ENCODE data around the gene DHRSX. TPM values are rescaled to one million over a fixed set of nuclear protein-coding genes. Genes with fewer than 3 reads are reported as not detected.

DHRSX gene
- total RNA-seq, 4 donors from 2014 or later: 19.9 to 36.5 (median 24.2) TPM

DNA sequence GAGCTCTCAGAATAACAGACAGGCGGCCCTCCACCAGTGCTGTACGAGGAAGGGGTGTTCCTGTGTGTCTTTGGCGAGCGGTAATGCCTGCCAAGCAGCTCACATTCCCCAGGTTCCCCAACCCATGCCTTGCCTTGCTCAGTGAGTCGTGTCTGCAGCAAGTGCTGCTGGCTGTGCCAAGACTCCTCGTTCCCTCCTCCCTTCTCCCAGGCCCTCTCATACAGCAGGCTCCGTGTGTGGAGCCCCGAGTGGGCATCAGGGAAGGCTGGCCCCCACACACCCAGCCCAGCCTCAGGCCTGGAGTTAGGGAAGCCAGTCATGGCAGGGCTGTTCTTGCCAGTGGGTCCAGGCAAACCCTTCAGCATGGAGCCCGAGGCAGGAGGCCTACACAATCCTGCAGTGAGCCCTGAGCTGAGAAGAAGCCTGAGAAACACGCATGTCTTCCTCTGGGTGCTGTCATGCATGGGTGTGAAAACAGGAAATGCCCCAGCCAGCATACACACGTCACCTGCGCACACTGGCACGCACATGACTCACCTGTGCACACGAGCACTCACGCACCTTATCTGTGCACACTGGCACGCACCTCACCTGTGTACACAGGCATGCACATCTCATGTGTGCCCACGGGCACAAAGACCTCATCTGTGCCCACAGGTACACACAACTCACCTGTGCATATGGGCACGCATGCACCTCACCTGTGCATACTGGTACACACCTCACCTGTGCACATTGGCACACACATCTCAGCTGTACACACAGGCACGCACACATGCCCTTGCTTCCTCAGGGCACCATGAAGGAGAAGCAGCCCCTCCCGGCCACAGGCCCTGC lies 238.7 kb downstream of the DHRSX start:
- DNase-seq: peak; percentile 95 to 96
- intact Hi-C loops (cut with DNase I): no loop called here
- peak overlapping the region; percentile 70 to 81 (median 80) for H3K27ac ChIP-seq

DNA sequence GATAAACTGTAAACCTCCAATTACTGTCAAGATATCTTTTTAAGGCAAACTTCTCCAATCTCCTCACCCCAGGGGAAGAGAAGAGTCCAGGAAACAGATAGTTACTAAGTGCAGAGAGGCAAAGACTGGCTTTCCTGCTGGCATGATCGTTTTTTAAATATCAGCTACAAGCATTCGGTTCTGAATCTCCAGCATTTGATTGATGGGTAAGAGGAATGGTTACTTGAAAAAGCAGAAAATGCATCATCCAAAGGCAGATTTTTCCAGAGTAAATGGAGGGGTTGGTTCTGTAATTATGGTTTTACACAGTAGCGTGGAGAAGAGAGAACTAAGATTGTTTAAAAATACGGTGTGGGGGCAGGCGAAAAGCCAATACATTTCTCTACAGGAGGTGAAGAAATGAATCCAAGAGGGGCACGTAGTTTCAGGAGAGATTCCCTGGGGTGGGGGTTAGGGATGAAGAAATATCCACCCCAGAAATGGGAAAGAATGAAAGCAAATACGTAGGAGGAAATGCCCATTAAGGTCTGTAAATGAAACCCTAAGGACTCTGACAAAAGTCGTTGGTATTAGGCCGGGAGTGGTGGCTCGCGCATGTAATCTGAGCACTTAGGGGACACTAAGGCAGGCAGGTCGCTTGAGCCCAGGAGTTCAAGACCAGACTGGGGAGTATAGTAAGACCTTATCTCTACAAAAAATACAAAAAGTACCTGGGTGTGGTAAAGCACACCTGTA lies 248.3 kb downstream of the DHRSX start:
- no peaks in the 10 kb centered on the region for H3K36me3 ChIP-seq
- no peaks in the 10 kb centered on the region for H3K9me3 ChIP-seq
- no peaks in the 10 kb centered on the region for H3K4me1 ChIP-seq
- intact Hi-C loops (cut with DNase I): no loop called here
- H3K27ac ChIP-seq: no peak overlapping the region
- 84 to 88% methylated on average over 12 of the region's 12 CpGs for WGBS, 2 donors
- no peak overlapping the region for H3K4me3 ChIP-seq (replicated peaks in 1 of 3)
- DNase-seq: no peak
- H3K27me3 ChIP-seq: no peaks in the 10 kb centered on the region
- TF ChIP-seq, protein P1, sequence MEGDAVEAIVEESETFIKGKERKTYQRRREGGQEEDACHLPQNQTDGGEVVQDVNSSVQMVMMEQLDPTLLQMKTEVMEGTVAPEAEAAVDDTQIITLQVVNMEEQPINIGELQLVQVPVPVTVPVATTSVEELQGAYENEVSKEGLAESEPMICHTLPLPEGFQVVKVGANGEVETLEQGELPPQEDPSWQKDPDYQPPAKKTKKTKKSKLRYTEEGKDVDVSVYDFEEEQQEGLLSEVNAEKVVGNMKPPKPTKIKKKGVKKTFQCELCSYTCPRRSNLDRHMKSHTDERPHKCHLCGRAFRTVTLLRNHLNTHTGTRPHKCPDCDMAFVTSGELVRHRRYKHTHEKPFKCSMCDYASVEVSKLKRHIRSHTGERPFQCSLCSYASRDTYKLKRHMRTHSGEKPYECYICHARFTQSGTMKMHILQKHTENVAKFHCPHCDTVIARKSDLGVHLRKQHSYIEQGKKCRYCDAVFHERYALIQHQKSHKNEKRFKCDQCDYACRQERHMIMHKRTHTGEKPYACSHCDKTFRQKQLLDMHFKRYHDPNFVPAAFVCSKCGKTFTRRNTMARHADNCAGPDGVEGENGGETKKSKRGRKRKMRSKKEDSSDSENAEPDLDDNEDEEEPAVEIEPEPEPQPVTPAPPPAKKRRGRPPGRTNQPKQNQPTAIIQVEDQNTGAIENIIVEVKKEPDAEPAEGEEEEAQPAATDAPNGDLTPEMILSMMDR (IDR thresholded peaks at IDR 0.05): no peak
- TF ChIP-seq POLR2A (IDR thresholded peaks at IDR 0.05): no peak

More for the DNA sequence above, 238.7 kb downstream of the DHRSX start:
- no peaks in the 10 kb centered on the region for H3K27me3 ChIP-seq
- H3K4me3 ChIP-seq (replicated peaks in 1 of 3): no peak overlapping the region
- H3K4me1 ChIP-seq: peaks cover 11 to 17% of the 10 kb centered on the region in 2 donors
- TF ChIP-seq, protein P1 (IDR thresholded peaks at IDR 0.05): no peak
- no peak for TF ChIP-seq POLR2A (IDR thresholded peaks at IDR 0.05)
- no peaks in the 10 kb centered on the region for H3K9me3 ChIP-seq
- peaks cover 0 to 4% of the 10 kb centered on the region in 2 donors for H3K36me3 ChIP-seq
- 52 to 62% methylated on average over 10 to 18 of the region's 20 CpGs for WGBS, 2 donors

DNA sequence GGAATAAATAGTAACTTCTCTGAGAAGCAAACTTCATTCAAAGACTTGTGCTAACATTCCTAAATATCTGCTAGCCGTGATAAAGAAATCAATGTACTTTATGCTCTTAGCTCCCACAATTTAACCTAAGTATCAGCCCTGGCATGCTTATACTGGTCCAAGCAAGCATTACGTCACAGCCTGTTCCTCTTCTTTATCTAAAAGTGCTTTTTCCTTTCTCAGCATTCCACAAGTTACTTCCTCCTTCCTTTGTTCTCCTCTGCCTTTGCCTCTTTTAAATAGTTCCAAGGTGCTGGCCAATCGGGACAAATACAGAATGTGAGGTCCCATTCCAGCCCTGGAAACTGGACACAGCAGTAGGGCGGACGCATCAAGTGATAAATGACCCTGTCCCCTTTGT lies 249.6 kb downstream of the DHRSX start:
- no peak overlapping the region for H3K4me3 ChIP-seq (replicated peaks in 1 of 3)
- WGBS, 2 donors: 92 to 96% methylated on average over 5 of the region's 5 CpGs
- DNase-seq: no peak
- no peaks in the 10 kb centered on the region for H3K27me3 ChIP-seq
- no peak overlapping the region for H3K27ac ChIP-seq
- intact Hi-C loops (cut with DNase I): no loop called here
- H3K36me3 ChIP-seq: no peaks in the 10 kb centered on the region
- H3K9me3 ChIP-seq: no peaks in the 10 kb centered on the region
- no peaks in the 10 kb centered on the region for H3K4me1 ChIP-seq
- no peak for TF ChIP-seq POLR2A (IDR thresholded peaks at IDR 0.05)
- TF ChIP-seq, protein P1 (IDR thresholded peaks at IDR 0.05): no peak

DNA sequence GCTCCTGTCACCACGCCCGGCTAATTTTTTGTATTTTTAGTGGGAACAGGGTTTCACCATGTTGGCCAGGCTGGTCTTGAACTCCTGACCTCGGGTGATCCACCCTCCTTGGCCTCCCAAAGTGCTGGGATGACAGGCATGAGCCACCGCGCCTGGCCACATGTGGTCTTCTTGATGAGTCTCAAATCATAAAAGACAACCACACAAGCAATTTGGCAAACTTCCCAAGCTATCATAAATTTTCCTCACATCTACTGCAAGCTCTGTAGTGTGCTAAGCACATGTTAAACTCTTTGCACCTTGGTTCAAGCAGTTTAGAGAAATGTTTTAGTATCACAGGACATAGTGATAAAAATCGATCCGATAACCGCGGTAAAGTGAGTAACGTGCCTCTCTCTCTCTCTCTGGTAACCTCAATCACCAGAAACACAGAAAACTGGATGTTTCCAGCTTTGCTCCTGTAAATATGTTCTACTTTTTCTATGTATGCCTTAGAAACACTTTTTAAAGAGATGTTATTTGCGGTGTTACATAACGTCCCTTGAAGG lies 256.8 kb downstream of the DHRSX start:
- TF ChIP-seq, protein P1 (IDR thresholded peaks at IDR 0.05): no peak
- TF ChIP-seq POLR2A (IDR thresholded peaks at IDR 0.05): no peak
- no peak overlapping the region for H3K4me3 ChIP-seq (replicated peaks in 1 of 3)
- no peaks in the 10 kb centered on the region for H3K9me3 ChIP-seq
- intact Hi-C loops (cut with DNase I): no loop called here
- H3K36me3 ChIP-seq: no peaks in the 10 kb centered on the region
- no peaks in the 10 kb centered on the region for H3K27me3 ChIP-seq
- no peak for DNase-seq
- H3K4me1 ChIP-seq: no peaks in the 10 kb centered on the region
- H3K27ac ChIP-seq: no peak overlapping the region
- WGBS, 2 donors: 89 to 93% methylated on average over 12 of the region's 12 CpGs

Measured in thyroid gland (tissue), 4 donors.